IPS-20b (cell line): ENCODE measurements around the gene ENO3.

Experiments
- H3K27ac ChIP-seq: one replicate; pipeline ENCODE4 v1.5.1; 2013; ENCODE audit warnings: low read length
- H3K27me3 ChIP-seq: 2 replicates; pipeline ENCODE4 v1.6.1; 2013; ENCODE audit warnings: mild to moderate bottlenecking, low read length, inconsistent platforms; ENCODE audit not compliant: insufficient read depth
- H3K36me3 ChIP-seq: 2 replicates; pipeline ENCODE4 v1.6.1; 2013; ENCODE audit warnings: low read depth, mild to moderate bottlenecking, inconsistent platforms, low read length, moderate library complexity; ENCODE audit not compliant: insufficient read depth
- H3K4me1 ChIP-seq: 2 replicates; pipeline ENCODE4 v1.6.1; 2013; ENCODE audit warnings: mild to moderate bottlenecking, control low read depth, inconsistent platforms, low read length, moderate library complexity; ENCODE audit not compliant: insufficient read depth
- H3K4me3 ChIP-seq: 2 replicates; pipeline ENCODE4 v1.5.1; 2013; ENCODE audit warnings: mild to moderate bottlenecking, low read length, inconsistent platforms
- H3K9ac ChIP-seq: 2 replicates; pipeline ENCODE4 v1.6.1; 2013; ENCODE audit warnings: low read depth, mild to moderate bottlenecking, inconsistent platforms, low read length, moderate library complexity
- H3K9me3 ChIP-seq: 2 replicates; pipeline ENCODE4 v1.6.1; 2013; ENCODE audit warnings: mild to moderate bottlenecking, low read depth, low read length, inconsistent platforms; ENCODE audit not compliant: insufficient read depth

ENO3 gene

GRCh38 chr17:4938069-4938491 lies 12.8 kb upstream of the ENO3 start:
- H3K9ac ChIP-seq: peak overlapping the region; percentile 88
- no peaks in the 10 kb centered on the region for H3K9me3 ChIP-seq
- no peak overlapping the region; the same call in 1 of the 2 replicates for H3K4me3 ChIP-seq
- H3K27ac ChIP-seq: no peak overlapping the region
- peaks cover 41% of the 10 kb centered on the region for H3K36me3 ChIP-seq
- H3K27me3 ChIP-seq: no peaks in the 10 kb centered on the region
- peaks cover 4% of the 10 kb centered on the region; the same call in 1 of the 2 replicates for H3K4me1 ChIP-seq

GRCh38 chr17:4938688-4939545 lies 12.0 kb upstream of the ENO3 start:
- H3K27me3 ChIP-seq: no peaks in the 10 kb centered on the region
- peak overlapping the region; percentile 97 for H3K4me3 ChIP-seq
- peak overlapping the region; percentile 88 for H3K9ac ChIP-seq
- peaks cover 49% of the 10 kb centered on the region for H3K36me3 ChIP-seq
- peaks cover 4% of the 10 kb centered on the region; the same call in 1 of the 2 replicates for H3K4me1 ChIP-seq
- no peaks in the 10 kb centered on the region for H3K9me3 ChIP-seq
- peak overlapping the region; percentile 20 for H3K27ac ChIP-seq

GRCh38 chr17:4939546-4939795 lies 11.4 kb upstream of the ENO3 start:
- peaks cover 4% of the 10 kb centered on the region; the same call in 1 of the 2 replicates for H3K4me1 ChIP-seq
- no peaks in the 10 kb centered on the region for H3K9me3 ChIP-seq
- peak overlapping the region; percentile 88 for H3K9ac ChIP-seq
- H3K4me3 ChIP-seq: peak overlapping the region; percentile 97
- H3K27ac ChIP-seq: peak overlapping the region; percentile 20
- no peaks in the 10 kb centered on the region for H3K27me3 ChIP-seq
- peaks cover 55% of the 10 kb centered on the region for H3K36me3 ChIP-seq

GRCh38 chr17:4939796-4940554 lies 10.9 kb upstream of the ENO3 start, which contains the start of the genes RNF167 and SLC25A11:
TSS of gene RNF167 (plus strand) at chr17:4940268. CDS start at chr17:4940910, 642 bp downstream.
TSS of gene SLC25A11 (minus strand) at chr17:4940046. CDS start at chr17:4939910, 136 bp downstream.
- Histone ChIP-seq H3K4me3 (peak within 1 kb of the TSS; percentile 97), H3K9ac (peak within 1 kb of the TSS; percentile 88), H3K27me3 (no peaks in the 10 kb centered on the region), H3K27ac (peak within 1 kb of the TSS; percentile 20), H3K36me3 (peaks cover 60% of the 10 kb centered on the region), H3K9me3 (no peaks in the 10 kb centered on the region), H3K4me1 (peaks cover 4% of the 10 kb centered on the region; the same call in 1 of the 2 replicates)

- Histone ChIP-seq H3K27ac (peak overlapping the region; percentile 20), H3K36me3 (peaks cover 67% of the 10 kb centered on the region), H3K4me1 (peaks cover 7% of the 10 kb centered on the region; the same call in 1 of the 2 replicates), H3K4me3 (peak overlapping the region; percentile 97), H3K27me3 (no peaks in the 10 kb centered on the region), H3K9ac (peak overlapping the region; percentile 88), H3K9me3 (no peaks in the 10 kb centered on the region)
Measured at GRCh38 chr17:4940555-4941318, 10.2 kb upstream of the ENO3 start.

- H3K36me3 ChIP-seq: peaks cover 71% of the 10 kb centered on the region
- H3K9me3 ChIP-seq: no peaks in the 10 kb centered on the region
- H3K4me1 ChIP-seq: peaks cover 10% of the 10 kb centered on the region; the same call in 1 of the 2 replicates
- H3K4me3 ChIP-seq: peak overlapping the region; percentile 97
- H3K27ac ChIP-seq: no peak overlapping the region
- H3K9ac ChIP-seq: peak overlapping the region; percentile 88
- no peaks in the 10 kb centered on the region for H3K27me3 ChIP-seq
Measured at GRCh38 chr17:4941319-4941610, 9.7 kb upstream of the ENO3 start.

- no peak overlapping the region for H3K4me3 ChIP-seq
- H3K9me3 ChIP-seq: no peaks in the 10 kb centered on the region
- no peaks in the 10 kb centered on the region for H3K27me3 ChIP-seq
- no peak overlapping the region for H3K27ac ChIP-seq
- H3K36me3 ChIP-seq: peaks cover 63% of the 10 kb centered on the region
- H3K9ac ChIP-seq: no peak overlapping the region
- H3K4me1 ChIP-seq: peaks cover 12% of the 10 kb centered on the region; the same call in 1 of the 2 replicates
Measured at GRCh38 chr17:4942760-4943508, 8.0 kb upstream of the ENO3 start.

- Histone ChIP-seq H3K27me3 (no peaks in the 10 kb centered on the region), H3K27ac (no peak overlapping the region), H3K9ac (no peak overlapping the region), H3K9me3 (no peaks in the 10 kb centered on the region), H3K36me3 (peaks cover 55% of the 10 kb centered on the region), H3K4me3 (no peak overlapping the region), H3K4me1 (peaks cover 12% of the 10 kb centered on the region; the same call in 1 of the 2 replicates)
Measured at GRCh38 chr17:4944163-4944553, 6.8 kb upstream of the ENO3 start.

- H3K9ac ChIP-seq: peak overlapping the region; percentile 48; the same call in 1 of the 2 replicates
- H3K36me3 ChIP-seq: peaks cover 55% of the 10 kb centered on the region
- no peaks in the 10 kb centered on the region for H3K9me3 ChIP-seq
- no peaks in the 10 kb centered on the region for H3K27me3 ChIP-seq
- H3K4me3 ChIP-seq: no peak overlapping the region
- H3K27ac ChIP-seq: no peak overlapping the region
- peaks cover 12% of the 10 kb centered on the region; the same call in 1 of the 2 replicates for H3K4me1 ChIP-seq
Measured at GRCh38 chr17:4944554-4945175, 6.3 kb upstream of the ENO3 start.

GRCh38 chr17:4945176-4945943 lies 5.6 kb upstream of the ENO3 start:
- H3K4me3 ChIP-seq: peak overlapping the region; percentile 34; the same call in 1 of the 2 replicates
- no peaks in the 10 kb centered on the region for H3K27me3 ChIP-seq
- no peaks in the 10 kb centered on the region for H3K9me3 ChIP-seq
- peaks cover 55% of the 10 kb centered on the region for H3K36me3 ChIP-seq
- H3K27ac ChIP-seq: no peak overlapping the region
- peak overlapping the region; percentile 48; the same call in 1 of the 2 replicates for H3K9ac ChIP-seq
- H3K4me1 ChIP-seq: peaks cover 12% of the 10 kb centered on the region; the same call in 1 of the 2 replicates
